Nephron (organoid): ENCODE data around the gene SHISA3.

ENCODE experiments used
- H3K27ac Mint-ChIP-seq, 3 experiments: 2 replicates each; pipeline ENCODE4 v1.8.0; 2020; ENCODE audit warnings: mixed read lengths in 3 of 3, mild to moderate bottlenecking in 2 of 3, moderate library complexity in 1 of 3
- H3K27me3 Mint-ChIP-seq: 2 replicates; pipeline ENCODE4 v1.8.0; 2021; ENCODE audit warnings: low read depth, mild to moderate bottlenecking, moderate library complexity, mixed read lengths
- H3K36me3 Mint-ChIP-seq: 2 replicates; pipeline ENCODE4 v1.8.0; 2020; ENCODE audit warnings: low read depth, mixed read lengths
- H3K4me1 Mint-ChIP-seq: 2 replicates; pipeline ENCODE4 v1.8.0; 2020; ENCODE audit warnings: mixed read lengths
- H3K4me3 Mint-ChIP-seq, 3 experiments: 2 replicates each; pipeline ENCODE4 v1.8.0; 2020; ENCODE audit warnings: mild to moderate bottlenecking in 3 of 3, mixed read lengths in 3 of 3, moderate library complexity in 2 of 3
- H3K9me3 Mint-ChIP-seq: 2 replicates; pipeline ENCODE4 v1.8.0; 2020; ENCODE audit warnings: mixed read lengths
- TF ChIP-seq, protein P1 (sequence below), 3 experiments: fragments of 200-600 bp; sonication (generic); IDR thresholded peaks; one replicate each; pipeline ENCODE4 v1.5.0; 2021; ENCODE audit warnings: antibody characterized with exemption in 3 of 3; ENCODE audit not compliant: unreplicated experiment in 3 of 3

Gene SHISA3

DNA sequence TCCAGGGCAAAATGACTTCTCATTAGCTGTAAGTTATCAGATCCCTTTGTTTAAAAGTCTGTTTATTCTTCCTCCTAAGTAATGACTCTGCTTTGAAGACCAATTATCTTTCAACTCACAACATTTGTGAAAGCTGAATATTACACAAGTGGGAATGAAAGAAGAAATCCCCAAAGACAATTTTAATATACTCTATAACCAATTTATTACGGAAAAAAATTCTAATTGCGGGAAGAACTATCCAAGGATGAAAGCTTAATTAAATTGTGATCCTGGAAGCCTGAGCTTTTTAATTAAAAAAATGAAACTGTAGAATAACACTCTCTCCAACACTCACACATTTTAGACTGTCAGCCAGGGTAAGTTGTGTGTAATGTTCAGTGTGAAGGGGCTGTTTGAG is 15.6 kb upstream of the SHISA3 start:
- TF ChIP-seq, protein P1, sequence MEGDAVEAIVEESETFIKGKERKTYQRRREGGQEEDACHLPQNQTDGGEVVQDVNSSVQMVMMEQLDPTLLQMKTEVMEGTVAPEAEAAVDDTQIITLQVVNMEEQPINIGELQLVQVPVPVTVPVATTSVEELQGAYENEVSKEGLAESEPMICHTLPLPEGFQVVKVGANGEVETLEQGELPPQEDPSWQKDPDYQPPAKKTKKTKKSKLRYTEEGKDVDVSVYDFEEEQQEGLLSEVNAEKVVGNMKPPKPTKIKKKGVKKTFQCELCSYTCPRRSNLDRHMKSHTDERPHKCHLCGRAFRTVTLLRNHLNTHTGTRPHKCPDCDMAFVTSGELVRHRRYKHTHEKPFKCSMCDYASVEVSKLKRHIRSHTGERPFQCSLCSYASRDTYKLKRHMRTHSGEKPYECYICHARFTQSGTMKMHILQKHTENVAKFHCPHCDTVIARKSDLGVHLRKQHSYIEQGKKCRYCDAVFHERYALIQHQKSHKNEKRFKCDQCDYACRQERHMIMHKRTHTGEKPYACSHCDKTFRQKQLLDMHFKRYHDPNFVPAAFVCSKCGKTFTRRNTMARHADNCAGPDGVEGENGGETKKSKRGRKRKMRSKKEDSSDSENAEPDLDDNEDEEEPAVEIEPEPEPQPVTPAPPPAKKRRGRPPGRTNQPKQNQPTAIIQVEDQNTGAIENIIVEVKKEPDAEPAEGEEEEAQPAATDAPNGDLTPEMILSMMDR (IDR thresholded peaks at IDR 0.05; ENCODE audit: unreplicated experiment in 3 of 3), result no peak
- Mint-ChIP-seq H3K4me3 (no peak overlapping the region), H3K9me3 (peaks cover 17% of the 10 kb centered on the region), H3K27me3 (peaks cover 5% of the 10 kb centered on the region), H3K4me1 (no peaks in the 10 kb centered on the region), H3K27ac (no peak overlapping the region), H3K36me3 (peaks cover 9% of the 10 kb centered on the region)

DNA sequence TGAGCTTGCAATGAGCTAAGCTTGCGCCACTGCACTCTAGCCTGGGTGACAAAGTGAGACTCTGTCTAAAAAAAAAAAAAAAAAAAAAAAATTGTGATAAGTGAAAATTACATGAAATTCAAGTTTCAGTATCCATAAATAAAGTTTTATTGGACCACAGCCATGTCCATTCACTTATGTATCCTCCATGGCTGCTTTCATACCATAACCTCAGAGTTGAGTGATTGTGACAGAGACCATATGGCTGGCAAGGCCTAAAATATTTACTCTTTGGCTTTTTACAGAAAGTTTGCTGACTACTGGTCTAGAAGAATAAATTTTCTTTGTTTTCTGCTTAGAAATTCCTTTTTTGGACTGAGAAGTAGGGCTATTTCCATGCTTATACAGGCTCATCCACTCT is 11.8 kb upstream of the SHISA3 start:
- no peak overlapping the region for H3K27ac Mint-ChIP-seq
- TF ChIP-seq, protein P1 (IDR thresholded peaks at IDR 0.05; ENCODE audit: unreplicated experiment in 3 of 3), result no peak
- no peak overlapping the region for H3K4me3 Mint-ChIP-seq

DNA sequence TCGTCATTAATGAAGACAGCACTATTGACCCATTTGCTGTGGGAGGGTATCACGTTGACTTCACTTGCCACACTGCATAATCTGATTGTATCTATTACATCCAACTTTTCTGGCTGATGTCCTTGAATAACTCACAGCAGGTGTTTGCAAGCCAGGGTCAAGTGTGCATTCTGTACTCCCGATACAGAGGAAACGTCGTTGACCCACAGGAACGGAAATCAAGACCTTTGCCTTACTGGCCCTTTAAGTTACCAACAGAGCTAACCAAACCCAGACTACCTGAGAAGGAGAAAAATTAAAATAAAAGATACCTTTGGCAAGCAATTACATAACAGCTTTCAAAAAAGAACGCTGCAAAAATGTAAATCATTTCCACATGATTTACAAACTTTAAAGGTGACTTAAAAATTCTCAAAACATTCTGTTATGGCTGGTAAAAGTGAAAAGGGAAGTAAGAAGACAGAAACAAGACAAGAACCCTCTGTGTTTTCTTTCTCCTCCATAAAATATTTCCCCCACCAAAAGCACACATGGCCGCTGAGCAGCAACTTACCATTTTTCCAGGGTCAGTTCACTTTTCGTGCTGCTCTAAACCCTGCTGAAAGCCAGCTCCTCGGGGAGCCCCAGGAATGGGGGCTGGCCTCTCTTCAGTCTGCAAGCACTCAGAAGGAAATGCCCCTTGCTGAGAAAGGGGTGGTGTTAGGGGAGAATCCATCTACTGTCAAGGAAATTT is 6.5 kb upstream of the SHISA3 start:
- TF ChIP-seq, protein P1 (IDR thresholded peaks at IDR 0.05; ENCODE audit: unreplicated experiment in 3 of 3), result no peak
- Mint-ChIP-seq H3K4me1 (peaks cover 30% of the 10 kb centered on the region), H3K9me3 (no peaks in the 10 kb centered on the region), H3K27me3 (peaks cover 40% of the 10 kb centered on the region), H3K27ac (peak overlapping the region; percentile 72 to 93 (median 88)), H3K4me3 (peak overlapping the region; percentile 57 to 68 (median 60)), H3K36me3 (no peaks in the 10 kb centered on the region)

More for the DNA sequence above, 11.8 kb upstream of the SHISA3 start:
- H3K27me3 Mint-ChIP-seq, result peaks cover 10% of the 10 kb centered on the region
- H3K36me3 Mint-ChIP-seq, result peaks cover under 1% of the 10 kb centered on the region
- H3K9me3 Mint-ChIP-seq, result peaks cover 8% of the 10 kb centered on the region
- peaks cover 8% of the 10 kb centered on the region for H3K4me1 Mint-ChIP-seq

DNA sequence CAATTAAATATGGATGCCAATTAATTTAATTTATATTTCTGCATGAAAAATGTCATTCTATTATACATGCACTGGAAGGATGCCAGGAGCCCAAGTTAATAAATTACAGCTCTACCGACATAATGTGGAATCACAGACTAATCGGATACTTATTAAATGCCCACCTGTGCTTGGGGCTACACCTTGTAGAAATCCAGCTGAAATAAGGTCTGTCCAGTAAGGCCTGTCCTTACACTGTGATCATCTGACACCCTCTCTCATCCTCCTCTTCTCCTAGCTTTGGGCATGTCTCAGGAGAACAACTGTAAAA is 6.0 kb upstream of the SHISA3 start:
- peaks cover 44% of the 10 kb centered on the region for H3K27me3 Mint-ChIP-seq
- H3K36me3 Mint-ChIP-seq, result no peaks in the 10 kb centered on the region
- no peaks in the 10 kb centered on the region for H3K9me3 Mint-ChIP-seq
- TF ChIP-seq, protein P1 (IDR thresholded peaks at IDR 0.05; ENCODE audit: unreplicated experiment in 3 of 3), result no peak
- peaks cover 30% of the 10 kb centered on the region for H3K4me1 Mint-ChIP-seq
- H3K27ac Mint-ChIP-seq, result peak overlapping the region; percentile 72 to 93 (median 88)
- H3K4me3 Mint-ChIP-seq, result peak overlapping the region in 2 of 3 experiments; percentile 57 to 60

DNA sequence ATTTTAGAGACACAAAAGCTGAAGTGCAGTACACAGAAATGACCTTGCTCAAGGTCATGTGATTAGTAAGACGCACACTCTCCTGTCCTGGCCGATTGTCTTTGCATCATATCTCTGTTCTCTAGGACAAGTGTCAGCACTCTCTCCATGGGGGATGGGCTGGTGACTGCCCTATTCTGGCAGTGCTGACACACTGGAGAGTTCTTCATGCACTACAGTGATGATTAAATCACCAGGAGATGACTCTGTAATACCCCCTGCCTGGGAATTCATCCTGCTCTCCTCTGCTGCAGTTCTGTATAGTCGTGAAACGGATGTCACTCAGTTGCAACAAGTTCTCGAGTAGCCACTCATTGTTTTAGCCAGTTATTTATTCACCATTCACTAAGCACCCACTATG is 5.3 kb upstream of the SHISA3 start:
- H3K4me3 Mint-ChIP-seq, result peak overlapping the region in 1 of 3 experiments; percentile 39
- H3K27me3 Mint-ChIP-seq, result peaks cover 47% of the 10 kb centered on the region
- H3K4me1 Mint-ChIP-seq, result peaks cover 37% of the 10 kb centered on the region
- no peaks in the 10 kb centered on the region for H3K9me3 Mint-ChIP-seq
- H3K27ac Mint-ChIP-seq, result peak overlapping the region; percentile 72 to 93 (median 88)
- TF ChIP-seq, protein P1 (IDR thresholded peaks at IDR 0.05; ENCODE audit: unreplicated experiment in 3 of 3), result no peak
- H3K36me3 Mint-ChIP-seq, result no peaks in the 10 kb centered on the region

DNA sequence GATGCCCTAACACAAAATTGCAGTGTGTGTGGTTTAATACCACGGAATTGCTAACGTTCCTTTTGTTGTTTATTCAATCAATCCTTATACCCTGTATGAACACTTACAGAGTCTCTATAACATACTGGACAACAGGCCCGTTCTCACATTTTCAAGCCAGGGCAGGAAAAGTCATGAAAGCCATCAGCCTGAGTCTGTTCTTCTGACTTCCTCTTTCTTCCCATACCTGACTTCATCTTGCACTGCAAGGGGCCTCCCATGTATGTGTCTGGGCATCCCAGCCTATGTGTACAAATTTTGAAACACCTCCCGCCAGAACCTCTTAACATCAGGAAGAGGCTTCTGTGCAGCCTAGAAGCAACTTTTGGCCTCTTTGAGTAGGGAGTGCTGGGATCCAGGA is 4.9 kb upstream of the SHISA3 start:
- Mint-ChIP-seq H3K27me3 (peaks cover 51% of the 10 kb centered on the region), H3K4me1 (peaks cover 38% of the 10 kb centered on the region), H3K36me3 (no peaks in the 10 kb centered on the region), H3K27ac (peak overlapping the region; percentile 72 to 93 (median 88)), H3K4me3 (no peak overlapping the region), H3K9me3 (no peaks in the 10 kb centered on the region)
- TF ChIP-seq, protein P1 (IDR thresholded peaks at IDR 0.05; ENCODE audit: unreplicated experiment in 3 of 3), result no peak
